Stimulated activated CD8-positive, alpha-beta memory T cell treated with anti-CD3 and anti-CD28 coated beads, Interleukin-7, amount 100 ng/mL, for 24 hours (primary cell): ENCODE data around the gene RASAL1.

Experiments
- DNase-seq: peaks from one replicate; pipeline ENCODE4 v3.0.0-alpha.2; 2020; ENCODE audit warnings: low read depth

The RASAL1 gene

GRCh38 chr12:113058553-113058952 lies 77.0 kb downstream of the RASAL1 start:
- DNase-seq, result no peak

DNA sequence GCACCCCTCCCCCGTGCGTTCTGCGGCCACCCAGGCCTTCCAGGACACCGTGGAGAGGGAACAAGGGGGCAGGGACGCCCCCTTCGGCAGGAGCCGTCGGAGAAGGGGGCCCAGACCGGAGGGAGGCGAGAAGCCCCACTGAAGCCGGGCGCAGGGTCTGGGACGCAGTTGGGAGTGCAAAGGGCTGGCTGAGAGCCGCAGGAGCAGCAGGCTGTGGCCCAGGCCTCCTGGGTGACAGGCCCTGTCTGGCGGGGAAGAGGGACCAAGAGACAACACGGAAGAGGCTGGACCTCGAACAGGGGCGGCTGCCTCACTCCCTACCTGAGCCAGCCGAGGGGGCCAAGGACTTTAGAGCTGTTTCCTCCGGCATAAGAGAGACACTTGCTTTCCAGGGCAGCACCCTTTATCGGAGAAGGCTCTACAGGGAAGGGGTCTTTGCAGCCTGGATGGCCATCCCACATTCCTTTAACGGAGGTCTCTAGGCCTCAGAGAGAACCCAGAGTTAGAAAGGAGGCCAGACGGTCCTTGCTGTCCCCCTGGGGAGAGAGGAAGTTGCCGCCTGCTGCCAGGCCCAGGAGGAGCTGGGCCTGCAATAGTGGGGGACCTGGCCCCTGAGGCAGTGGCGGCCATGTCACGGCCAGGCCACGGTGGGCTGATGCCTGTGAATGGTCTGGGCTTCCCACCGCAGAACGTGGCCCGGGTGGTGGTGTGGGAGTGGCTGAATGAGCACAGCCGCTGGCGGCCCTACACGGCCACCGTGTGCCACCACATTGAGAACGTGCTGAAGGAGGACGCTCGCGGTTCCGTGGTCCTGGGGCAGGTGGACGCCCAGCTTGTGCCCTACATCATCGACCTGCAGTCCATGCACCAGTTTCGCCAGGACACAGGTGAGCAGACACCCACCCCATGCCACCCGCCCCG lies 77.7 kb downstream of the RASAL1 start:
- no peak for DNase-seq

- no peak for DNase-seq
Observed at GRCh38 chr12:113056631-113057488, 78.7 kb downstream of the RASAL1 start, which contains the start of gene DTX1. DTX1 (plus strand) TSS chr12:113056730; CDS start chr12:113058193, 1,463 bp downstream.

DNA sequence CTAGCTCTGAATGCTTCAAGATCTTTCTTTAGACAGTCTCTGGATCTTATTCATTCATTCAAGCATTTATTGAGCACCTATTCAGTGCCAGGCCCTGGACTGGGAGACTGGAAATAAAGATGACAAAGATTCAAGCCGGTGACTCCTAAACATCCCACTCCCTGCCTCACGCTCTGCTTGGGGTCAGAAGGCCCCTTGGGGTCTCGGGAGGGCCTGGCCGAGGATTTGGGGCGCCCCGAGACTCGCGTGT lies 79.3 kb downstream of the RASAL1 start:
- DNase-seq, result no peak

DNA sequence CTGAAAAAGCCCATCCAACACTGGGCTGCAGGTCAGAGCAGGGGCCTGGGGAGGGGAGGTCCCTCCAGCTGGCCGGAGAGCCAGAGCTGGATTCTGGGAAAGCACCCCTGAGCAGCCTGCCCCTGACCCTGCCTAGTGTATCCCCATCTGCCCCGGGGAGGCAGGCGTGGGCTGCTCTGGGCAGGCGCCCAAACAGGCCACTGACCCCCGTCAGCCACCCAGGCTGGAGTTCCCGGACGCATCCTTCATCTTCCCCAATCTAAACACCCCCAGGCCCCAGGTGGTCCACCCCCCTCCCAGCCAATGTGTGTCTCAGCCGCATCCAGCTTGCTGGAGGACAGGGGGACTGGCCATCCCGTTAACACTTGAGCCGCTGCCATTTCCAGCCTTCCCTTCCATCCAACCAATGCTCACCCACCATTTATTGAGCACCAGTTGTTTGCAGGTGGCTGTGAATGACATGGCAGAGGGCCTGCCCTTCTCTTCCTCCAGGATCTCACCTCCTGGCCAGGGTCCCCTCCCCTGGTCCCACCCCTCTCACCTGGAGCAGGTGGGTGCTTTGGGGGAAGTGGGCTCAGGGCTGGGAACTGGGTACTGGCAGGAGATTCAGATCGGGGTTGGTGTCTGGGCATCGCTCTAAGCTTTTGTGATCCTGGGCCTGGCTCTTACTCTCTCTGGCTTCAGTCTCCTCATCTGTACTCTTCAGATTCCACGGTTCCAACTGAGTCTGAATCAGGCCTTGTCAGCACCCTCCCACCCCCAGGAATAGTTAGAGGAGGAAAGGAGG lies 79.8 kb downstream of the RASAL1 start:
- DNase-seq, result no peak

DNA sequence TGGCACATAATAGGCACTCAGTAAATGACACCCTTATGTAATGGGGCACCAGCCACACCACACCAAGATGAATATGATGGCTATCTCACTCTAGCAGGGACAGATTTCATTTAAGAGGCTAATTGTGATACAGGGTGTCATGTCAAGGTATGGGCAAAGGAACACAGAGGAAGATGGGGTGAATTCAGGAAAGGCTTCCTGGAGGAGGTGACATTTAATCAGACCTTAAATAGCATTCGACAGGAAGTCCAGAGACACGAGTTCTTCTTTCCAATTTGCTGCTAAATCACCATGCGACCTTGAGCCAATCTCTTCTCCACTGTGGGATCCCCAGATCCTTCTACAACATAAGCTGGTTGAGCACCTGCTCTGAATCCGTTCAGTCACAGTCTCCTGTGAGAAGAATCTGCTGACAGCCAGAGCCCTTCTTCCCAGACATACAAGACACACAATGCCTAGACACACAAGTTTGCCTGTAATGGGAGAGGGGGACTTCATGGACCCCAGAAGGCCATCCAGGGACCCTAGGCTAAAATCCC lies 80.5 kb downstream of the RASAL1 start:
- no peak for DNase-seq

GRCh38 chr12:113052326-113052725 lies 83.2 kb downstream of the RASAL1 start:
- DNase-seq, result no peak

GRCh38 chr12:113051759-113052158 lies 83.8 kb downstream of the RASAL1 start:
- DNase-seq, result no peak

DNA sequence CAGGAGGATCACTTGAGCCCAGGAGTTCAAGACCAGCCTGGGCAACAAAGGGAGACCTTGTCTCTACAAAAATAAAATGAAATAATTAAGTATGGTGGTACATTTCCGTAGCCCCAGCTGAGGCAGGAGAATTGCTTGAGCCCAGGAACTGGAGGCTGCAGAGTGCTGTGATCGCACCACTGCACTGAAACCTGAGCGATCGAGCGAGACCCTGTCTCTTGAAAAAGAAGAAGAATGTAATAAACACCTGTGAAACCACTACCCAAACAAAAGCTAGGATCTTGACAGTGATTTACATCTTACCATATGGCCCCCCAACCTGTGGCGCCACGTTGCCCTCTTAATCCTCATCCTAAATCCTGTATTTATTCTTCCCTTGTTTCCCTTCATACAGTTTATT lies 84.8 kb downstream of the RASAL1 start:
- DNase-seq, result no peak

DNA sequence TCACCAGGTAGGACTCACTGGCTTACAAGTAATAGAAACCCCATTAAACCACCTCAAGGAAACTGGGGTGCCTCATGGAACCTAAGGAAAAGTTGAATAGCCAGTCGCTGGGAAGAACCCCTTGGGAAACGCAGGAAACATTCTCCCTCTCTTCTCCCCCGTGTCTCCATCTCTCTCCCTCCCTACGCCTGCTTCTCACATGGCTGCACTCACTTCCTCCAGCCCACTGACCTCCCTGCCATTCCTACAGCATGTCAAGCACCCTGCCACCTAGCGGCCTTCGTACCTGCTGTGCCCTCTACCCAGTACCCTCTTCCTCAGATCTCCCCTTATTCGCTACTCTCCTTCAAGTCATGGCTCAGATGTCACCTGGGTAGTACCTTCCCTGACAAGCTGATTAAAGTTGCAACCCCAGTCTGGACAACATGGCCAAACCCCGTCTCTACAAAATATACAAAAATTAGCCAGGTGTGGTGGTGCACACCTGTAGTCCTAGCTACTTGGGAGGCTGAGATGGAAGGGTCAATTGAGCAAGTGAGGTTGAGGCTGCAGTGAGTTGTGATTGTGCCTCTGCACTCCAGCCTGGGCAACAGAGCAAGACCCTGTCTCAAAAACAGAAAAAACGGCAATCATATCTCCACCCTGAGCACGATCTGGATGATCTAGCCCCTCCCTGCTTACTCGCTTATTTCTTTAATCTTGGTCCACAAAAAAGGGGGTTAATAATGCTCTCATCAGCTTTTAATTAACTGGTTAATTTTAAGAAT lies 85.4 kb downstream of the RASAL1 start:
- no peak for DNase-seq
